Glomerular visceral epithelial cell (primary cell): Measurements from ENCODE around the gene CMTM4.

Experiments used
- DNase-seq: peaks from one replicate; pipeline ENCODE4 v3.0.0-alpha.2; 2016; ENCODE audit errors: extremely low spot score

Gene CMTM4

DNA sequence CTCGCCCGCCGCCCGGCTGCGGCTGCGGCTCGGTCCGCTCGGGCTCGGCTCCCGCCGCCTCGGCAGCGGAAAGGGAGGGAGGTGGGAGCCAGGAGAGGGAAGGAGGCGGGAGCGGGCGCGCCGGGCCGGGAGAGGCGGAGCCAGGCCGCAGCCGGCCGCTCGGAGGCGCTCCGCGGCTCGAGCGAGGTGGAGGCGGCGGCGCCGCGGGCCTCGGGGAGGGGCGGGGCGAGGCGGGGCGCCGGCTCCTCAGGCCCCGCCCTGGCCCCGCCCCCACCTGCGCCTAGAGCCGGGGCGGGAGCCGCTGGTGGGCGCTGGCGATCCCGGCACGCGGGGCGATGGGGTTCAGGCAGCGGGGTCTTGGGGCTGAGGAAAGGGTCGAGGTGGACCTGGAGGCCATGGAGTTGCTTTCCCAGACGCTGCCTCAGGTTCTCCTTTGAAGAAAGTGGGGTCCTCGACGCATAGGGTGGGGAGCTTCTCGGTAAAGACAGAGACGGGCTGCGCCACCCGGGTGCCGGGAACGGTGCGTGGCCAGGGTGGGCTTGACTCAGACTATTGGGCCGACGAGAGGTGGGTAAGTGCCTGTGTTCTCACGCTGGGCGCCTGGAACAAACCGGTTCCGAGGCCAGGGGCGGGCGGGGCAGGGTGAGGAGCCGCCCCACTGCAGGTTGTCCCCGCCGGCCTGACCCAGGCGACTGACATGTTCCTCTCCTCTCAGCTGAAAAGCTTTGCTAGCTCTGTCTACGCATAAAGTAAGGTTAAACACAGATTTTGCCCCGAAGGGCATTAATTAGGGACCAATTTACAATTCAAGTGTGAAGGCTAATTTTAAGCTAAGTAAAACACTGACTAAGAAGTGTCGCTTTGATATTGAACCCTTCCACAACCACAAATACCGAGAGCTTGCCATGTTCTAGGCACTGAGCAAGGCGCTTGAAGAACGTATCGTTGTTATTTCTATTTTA lies at the start of gene CMTM4:
Gene CMTM4, minus strand, starts transcription at position 75 of the 962 bp plus-strand sequence. CDS start 218 bp downstream, outside the sequence.
- DNase-seq, result peak; percentile 88

DNA sequence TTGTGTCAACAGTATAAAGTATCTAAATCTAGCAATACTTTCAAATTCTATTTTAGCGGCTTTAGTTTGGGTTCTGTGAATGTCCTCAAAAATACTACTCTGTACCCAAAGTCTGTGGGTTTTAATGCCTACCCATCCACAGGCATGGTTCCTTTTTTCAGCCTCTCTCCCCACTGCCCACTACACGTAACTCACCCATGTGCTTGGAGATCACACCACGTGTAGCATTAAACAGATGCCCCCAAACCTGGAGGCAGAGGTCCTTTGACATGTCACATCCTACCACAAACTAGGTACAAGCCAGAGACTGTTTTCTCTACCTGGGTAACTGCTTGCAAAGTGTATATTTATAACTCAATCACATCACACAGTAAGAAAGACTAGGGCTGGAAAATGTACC lies 49.5 kb upstream of the CMTM4 start:
- DNase-seq, result no peak

DNA sequence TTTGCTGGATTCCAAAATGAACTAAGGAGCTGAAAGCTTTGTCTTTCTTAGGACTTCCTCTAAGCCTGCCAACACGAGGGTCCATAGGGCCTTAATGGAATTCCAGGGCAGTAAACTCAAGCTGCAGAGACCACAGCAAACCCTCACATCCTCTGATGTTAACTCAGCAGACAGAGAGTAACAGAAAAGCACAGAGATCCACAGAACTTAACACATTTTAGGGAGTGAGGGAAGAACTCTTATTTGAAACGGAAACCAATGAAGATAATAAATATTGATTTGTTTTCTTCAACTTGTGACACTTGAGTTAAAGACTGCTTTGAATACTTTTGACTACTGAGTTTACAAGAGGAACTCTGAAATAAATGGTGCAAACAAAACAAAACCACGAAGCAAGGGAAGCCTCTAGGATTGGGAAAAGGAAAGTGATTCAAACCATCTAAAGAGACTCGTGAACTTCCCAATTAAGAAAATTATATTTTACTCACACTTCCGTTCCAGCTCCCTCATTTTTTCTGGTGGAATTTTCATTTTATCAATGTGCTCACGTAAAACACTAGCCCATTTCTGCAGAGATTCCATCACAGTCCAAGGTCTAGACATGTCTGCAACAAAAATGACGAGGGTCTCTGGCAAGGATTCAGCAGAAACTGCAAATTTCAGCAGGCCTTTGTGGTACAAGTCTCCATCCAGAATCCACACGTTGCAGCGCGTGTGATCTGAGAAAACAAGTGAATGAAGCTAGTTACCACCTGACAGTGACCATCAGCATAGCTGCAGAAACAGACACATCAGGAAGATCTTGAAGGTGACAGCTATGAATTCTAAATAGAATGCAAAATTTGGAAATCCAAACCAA lies 45.6 kb upstream of the CMTM4 start:
- peak; percentile 40 for DNase-seq

DNA sequence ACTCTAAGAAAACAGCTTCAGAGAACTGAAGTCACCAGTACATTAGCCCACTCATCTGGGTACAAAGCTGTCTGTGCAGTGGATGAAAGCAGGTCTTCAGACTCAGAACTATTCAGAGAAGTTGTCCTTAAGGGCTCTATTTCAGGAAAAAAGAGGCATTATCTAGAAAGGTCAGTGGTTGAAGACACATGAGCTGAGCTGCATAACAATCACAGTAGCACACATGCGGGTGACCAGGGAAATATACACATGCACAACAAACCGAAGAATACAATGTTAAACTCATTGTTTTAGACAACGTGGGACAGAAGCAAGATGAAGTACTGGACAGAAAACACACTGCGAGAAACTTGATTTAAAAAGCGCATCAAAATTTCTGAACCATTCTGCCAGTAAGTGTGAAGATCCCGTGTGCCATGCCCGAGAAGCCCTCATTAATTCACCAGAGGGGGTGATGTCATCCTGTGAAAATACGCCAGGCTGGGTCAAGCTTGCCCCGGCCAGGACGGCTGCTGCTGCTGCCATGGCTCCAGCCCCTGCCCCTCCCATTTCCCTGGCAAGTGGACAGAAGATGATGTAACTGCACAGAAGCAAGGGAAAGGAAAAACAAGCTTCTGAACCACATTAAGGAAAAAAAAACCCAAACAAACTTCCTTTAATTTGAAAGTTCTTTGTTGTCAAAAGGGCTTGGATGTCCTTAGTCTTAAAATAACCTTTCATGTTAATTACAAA lies 44.8 kb upstream of the CMTM4 start:
- DNase-seq, result peak; percentile 89

DNA sequence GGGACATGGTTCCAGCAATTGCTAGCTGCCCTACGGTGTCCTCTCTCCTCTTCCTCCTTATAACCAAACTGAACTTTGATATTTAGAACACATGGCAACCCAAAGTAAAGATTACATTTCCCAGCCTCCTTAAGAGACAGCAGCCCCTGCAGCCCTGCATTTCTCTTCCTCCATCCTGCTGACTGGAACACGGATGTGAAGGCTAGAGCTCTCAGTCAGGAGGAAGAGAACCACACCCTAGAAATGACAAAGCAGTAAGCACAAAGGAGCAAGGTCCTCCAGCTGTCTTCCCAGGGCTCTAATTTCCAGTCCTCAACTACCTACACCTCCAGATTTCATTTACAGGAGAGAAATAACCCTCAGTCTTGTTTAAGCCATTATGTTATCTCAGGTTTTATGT lies 44.0 kb upstream of the CMTM4 start:
- DNase-seq, result no peak

DNA sequence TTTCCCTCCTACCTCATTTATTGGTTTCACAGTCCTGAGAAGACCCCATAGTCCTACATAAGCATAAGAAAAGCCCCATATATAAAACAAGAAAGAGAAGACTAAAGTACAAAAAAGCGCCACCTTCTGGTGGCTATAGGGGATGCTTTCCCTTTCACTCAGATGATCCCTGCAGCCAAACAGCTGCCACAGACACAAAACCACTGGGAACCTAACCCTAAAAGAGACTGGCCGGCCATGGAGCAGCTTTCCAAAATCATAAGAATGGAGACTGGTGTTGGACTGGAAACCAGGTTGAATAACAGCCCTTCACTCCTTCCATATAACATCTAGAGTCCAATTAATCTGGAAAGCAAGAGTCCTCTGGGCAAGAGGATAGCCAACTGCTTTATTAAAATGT lies 43.5 kb upstream of the CMTM4 start:
- peak; percentile 41 for DNase-seq

DNA sequence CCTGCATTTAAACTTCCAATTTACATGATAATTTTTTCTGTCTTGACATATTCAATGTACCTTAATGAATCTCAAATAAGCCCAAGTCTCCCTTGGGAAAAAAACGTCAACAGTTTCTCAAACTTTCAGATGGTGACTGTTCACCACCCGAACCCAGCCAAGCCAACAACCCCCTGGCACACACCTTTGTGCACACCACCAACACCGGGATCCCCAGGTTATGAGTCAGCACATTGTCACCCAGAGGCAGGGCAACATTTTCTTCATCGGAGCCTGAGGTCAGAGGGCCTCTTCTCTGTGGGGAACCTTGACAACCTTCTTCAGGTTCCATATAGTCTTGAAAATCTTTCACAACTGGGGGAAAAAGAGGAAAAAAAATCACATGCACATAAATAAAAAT lies 39.3 kb upstream of the CMTM4 start:
- DNase-seq, result no peak

DNA sequence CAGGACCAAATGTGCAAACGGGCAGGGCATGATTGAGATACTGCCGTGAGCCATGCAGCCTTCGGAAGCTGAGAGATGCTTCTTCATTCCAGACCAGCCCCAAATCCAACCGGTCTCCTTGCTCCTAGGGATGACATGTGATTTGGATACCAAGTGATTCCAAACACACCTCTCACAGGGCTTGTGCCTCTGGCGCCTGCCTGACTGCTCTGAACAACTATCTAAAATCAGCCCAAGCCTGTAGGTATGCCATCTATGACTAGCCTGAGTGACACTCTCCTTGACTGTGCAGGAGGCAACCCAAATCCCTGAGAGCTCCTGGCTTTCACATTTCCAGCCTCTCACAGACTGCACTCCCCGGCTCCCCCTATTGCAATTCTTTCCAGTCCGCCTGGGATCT lies 34.6 kb upstream of the CMTM4 start:
- no peak for DNase-seq

DNA sequence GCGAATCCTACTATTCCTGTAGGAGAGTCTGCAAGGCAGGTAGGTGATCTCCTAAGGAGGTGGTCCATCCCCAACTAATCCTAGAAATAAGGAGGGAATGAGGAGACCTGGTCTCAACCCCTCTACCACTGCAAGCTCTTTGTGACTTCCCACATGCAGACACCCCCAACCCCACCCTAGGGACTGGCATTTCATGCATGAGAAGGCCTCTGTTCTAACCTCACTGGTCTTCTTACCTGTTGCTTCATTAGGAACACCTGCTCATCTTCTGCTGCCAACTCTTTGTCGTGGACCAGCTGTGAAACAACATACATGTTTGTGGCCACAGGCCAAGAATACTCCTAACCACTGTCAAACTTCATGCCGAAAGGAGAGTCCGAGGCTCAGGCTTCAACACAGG lies 32.3 kb upstream of the CMTM4 start:
- DNase-seq, result no peak

DNA sequence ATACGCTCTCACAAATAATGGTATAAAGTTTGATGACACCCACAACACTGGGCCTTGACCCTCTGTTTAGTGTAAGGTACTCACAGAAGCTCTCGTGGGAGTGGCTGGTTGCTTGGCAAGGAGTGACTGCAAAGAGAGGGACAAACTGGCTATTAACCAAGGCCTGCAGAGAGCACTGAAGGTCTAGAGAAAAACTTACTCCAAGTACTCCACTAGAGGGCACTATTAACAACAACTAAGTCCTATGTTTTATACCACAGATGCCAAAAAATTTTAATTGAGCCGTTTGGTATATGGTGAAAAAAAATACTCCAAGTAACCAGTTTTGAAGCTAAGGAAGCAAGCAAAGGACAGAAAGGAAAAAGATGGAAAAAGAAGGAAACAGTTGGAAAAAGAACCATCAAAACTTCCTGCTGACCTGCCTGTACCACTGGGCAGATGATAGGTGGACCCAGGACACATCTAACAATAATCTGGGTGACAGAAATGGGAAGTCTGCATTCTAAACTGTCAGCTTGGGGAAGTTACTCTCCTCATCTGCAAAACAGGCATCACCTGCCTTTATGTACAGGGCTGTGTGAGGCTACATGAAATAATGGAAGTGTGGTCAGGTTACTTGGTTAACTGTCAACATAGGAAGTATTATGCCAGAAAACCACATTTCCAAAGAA lies 31.7 kb upstream of the CMTM4 start:
- peak; percentile 54 for DNase-seq

DNA sequence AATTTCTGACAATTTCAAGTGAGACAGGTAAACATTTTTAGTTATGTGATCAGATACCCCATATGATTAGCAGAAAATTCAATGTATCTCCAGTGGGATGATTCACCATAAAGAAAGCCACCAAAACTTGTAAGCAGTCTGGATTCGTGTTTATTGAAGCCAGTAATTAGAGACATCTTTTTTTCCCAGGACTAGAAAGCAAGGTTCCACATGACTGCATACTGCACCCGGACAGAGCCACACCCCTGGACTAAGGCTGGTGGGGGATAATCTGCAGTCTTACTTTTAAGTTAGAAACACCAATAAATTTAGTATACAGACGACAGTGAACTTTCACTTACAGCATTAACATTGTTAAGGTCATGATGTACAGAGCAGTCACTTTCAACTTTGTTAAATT lies 24.2 kb upstream of the CMTM4 start:
- DNase-seq, result peak; percentile 48

DNA sequence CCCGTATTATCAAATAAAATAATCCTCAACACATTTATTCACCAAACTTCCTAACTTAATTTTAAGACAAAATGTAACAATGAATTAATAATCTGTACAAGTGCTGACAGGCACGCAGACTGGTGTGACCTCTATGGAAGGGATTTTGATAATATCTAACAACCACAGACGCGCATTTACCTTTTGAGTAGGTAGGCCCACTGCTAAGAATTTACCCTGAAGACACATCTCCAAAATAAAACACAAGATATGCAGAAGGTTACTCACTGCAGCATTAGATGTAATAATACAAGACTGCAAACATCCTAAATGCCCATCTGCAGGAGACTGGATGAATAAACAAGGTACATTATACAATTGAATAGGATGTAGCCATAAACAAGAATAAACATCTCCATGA lies 22.7 kb upstream of the CMTM4 start:
- DNase-seq, result no peak

DNA sequence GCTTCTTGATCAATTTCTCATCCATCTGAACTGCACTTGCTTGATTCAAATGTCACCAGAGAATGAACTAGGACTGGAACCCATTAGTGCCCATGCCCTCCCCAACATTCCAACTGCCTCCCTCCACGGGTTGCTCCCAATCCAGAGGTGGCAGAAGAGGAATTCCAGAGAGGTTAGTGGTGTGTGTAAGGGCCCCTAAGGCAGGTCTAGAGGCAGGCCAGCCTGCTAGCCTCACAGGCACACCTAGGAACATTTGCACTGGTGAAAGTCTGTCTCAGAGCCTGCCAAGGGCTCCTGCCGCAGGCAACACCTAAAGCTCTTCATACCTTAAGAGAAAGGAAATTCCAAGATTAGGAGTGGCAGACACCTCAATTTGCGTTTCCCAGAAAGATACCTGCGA lies 21.2 kb upstream of the CMTM4 start:
- DNase-seq, result no peak

DNA sequence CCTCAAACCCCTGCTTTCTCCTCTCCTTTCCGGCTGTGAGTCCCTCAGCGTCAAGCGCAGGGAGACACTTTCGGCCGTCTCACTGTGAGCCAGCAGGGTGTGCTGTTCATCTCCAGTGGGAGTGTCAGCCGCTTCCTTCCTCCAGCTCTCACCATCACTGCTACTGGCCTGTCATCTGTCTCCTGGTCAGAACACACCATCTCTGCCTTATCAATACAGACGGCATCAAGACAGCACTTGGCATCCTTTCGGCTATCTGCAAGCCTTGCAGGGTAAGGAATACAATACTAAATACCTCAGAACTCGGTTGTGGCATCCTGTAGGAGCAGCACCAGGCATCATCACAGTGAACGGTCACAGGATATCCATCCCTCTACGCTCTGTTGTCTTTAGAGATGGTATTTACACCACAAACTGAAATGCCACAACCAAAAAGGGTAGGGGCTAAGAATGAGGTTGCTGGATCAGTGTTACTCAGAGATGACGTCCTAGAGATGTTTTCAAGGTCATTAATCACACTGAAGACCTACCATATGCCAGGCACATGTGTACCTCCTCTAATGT lies 20.7 kb upstream of the CMTM4 start:
- DNase-seq, result peak; percentile 31

DNA sequence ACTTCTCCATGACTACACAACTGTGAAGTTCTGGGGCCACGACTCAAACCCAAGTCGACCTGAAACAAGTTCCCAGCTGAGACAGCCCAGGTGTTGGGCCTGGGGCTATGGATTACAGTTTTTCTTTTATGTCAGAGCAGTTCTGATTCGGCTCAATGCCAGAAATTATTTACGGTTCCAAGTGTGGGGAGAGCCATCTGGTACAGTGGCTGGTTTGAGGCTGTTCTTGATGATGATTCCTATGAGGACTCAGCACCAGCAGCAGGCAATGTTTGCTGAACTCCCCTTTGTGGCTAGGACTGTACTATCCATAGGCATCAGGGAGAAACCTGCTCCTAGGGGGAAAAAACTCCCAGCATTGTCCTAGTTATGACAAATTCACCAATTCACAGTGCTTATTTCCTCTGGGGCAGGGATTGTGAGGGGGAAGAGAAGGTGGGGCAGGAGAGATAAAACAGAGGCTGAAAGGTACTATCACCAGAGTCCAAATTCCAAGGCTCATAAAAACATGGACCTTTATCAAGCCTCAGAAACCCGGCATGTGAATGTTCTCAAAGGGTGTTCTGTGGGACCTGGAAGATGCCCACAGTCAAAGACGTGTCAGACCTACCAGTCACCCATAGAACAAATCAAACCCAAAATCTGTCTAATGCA lies 18.2 kb upstream of the CMTM4 start:
- DNase-seq, result no peak

DNA sequence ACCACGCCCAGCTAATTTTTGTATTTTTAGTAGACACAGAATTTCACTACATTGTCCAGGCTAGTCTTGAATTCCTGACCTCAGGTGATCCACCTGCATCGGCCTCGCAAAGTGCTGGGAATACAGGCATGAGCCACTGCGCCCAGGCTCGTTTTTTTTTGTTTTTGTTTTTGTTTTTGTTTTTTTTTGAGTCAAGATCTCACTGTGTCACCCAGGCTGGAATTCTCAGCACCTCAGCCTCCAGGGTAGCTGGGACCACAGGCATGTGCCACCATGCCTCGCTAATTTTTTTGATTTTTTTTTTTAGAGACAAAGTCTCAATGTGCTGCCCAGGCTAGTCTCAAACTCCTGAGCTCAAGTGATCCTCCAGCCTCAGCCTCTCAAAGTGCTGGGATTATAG lies 17.5 kb upstream of the CMTM4 start:
- no peak for DNase-seq

DNA sequence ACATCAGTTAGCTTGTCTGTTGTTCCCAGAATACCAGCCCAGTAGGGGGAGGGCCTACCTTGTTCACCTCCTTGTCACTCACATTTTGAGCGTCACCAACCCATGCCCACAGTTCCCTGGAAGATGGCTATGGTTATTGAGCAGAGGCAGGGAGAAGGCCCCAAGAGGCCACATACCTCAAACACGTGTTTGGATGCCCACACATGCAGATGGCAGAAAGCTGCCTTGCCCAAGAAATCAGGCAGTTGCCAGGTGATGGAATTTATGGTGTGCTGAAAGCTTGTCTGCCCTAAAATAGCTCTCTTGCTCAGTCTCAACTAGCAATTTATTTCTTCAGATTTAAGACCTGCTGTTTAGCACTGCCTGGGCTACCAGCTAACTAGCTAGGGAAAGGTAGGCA lies 16.5 kb upstream of the CMTM4 start:
- no peak for DNase-seq

DNA sequence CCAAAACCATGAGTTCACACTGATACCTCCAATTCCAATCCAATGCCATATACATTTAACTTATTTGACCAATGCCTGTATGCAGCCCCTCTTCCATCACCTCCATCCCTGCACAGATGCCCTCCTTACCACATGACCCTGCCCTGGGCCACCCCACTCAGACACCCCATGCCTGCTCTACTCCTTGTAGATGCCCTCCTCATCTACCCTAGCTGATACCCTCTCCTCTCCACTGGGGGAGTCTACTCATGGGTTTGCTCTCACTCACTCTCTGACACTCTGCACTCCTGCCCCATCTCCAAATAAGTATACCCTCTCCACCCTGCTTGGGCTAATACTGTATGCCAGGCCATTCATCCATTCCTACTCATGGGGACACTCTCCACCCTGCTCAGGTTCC lies 16.0 kb upstream of the CMTM4 start:
- DNase-seq, result no peak

DNA sequence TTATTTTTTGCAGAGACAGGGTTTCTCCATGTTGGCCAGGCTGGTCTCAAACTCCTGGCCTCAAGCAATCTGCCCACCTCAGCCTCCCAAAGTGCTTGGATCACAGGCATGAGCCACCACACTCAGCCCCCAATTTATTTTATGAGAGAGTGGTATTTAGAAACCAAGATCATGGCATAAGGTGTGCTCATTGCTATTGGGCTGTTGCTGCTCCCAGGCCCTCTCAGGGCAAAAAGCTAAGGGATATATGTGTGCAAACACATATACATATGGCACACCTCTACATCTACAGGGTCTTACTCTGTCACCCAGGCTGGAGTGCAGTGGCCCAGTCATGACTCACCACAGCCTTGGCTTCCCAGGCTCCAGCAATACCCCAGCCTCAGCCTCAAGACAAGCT lies 15.0 kb upstream of the CMTM4 start:
- DNase-seq, result no peak

DNA sequence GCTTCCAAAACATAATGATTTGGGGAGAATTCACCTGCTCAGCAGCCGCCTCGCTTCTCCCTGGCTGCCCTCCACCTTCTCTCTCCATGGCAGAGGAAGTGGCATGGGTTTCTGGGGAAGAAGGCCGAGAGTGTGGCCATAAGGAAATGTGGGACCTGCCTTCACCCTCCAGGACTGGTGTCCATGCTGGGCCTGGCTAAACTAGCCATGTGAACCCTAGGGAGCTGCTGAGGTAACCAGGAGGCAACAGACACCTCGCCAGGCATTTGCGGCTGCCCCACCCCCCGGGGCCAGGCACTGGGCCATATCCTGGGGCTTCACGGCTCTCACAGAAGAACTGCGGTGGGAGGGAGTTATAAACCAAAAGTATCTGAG lies 9.9 kb upstream of the CMTM4 start:
- peak; percentile 61 for DNase-seq
